ENCODE measurements around the gene NFIX.

Gene NFIX

GRCh38 chr19:13008926-13009787 is 13.9 kb downstream of the NFIX start:
- in situ Hi-C loops (cut with HindIII; ENCODE audit: low pct_unique_long_range_greater_than_20kb, low sequenced_read_pairs) = no loop called here
- no peak for DNase-seq (ENCODE audit: low read depth in 1 of 2, low spot score in 1 of 2)
- no peak for TF ChIP-seq JUND (IDR thresholded peaks at IDR 0.05; ENCODE audit: low read depth)

- TF ChIP-seq JUND (IDR thresholded peaks at IDR 0.05; ENCODE audit: low read depth) = no peak
- in situ Hi-C loops (cut with HindIII; ENCODE audit: low pct_unique_long_range_greater_than_20kb, low sequenced_read_pairs) = no loop called here
- DNase-seq (ENCODE audit: low read depth in 1 of 2, low spot score in 1 of 2) = no peak
Observed at GRCh38 chr19:13010038-13010991, 15.0 kb downstream of the NFIX start.

- DNase-seq (ENCODE audit: low read depth in 1 of 2, low spot score in 1 of 2) = no peak
- in situ Hi-C loops (cut with HindIII; ENCODE audit: low pct_unique_long_range_greater_than_20kb, low sequenced_read_pairs) = no loop called here
- TF ChIP-seq JUND (IDR thresholded peaks at IDR 0.05; ENCODE audit: low read depth) = no peak
Observed at GRCh38 chr19:13010992-13011652, 15.8 kb downstream of the NFIX start.

GRCh38 chr19:13011653-13012389 is 16.5 kb downstream of the NFIX start:
- DNase-seq (ENCODE audit: low read depth in 1 of 2, low spot score in 1 of 2) = no peak
- in situ Hi-C loops (cut with HindIII; ENCODE audit: low pct_unique_long_range_greater_than_20kb, low sequenced_read_pairs) = no loop called here
- TF ChIP-seq JUND (IDR thresholded peaks at IDR 0.05; ENCODE audit: low read depth) = no peak

GRCh38 chr19:13012390-13012689 is 17.1 kb downstream of the NFIX start:
- in situ Hi-C loops (cut with HindIII; ENCODE audit: low pct_unique_long_range_greater_than_20kb, low sequenced_read_pairs) = no loop called here
- no peak for DNase-seq (ENCODE audit: low read depth in 1 of 2, low spot score in 1 of 2)
- TF ChIP-seq JUND (IDR thresholded peaks at IDR 0.05; ENCODE audit: low read depth) = no peak

- in situ Hi-C loops (cut with HindIII; ENCODE audit: low pct_unique_long_range_greater_than_20kb, low sequenced_read_pairs) = no loop called here
- DNase-seq (ENCODE audit: low read depth in 1 of 2, low spot score in 1 of 2) = no peak
- no peak for TF ChIP-seq JUND (IDR thresholded peaks at IDR 0.05; ENCODE audit: low read depth)
Observed at GRCh38 chr19:13012690-13013608, 17.7 kb downstream of the NFIX start.

- no peak for TF ChIP-seq JUND (IDR thresholded peaks at IDR 0.05; ENCODE audit: low read depth)
- in situ Hi-C loops (cut with HindIII; ENCODE audit: low pct_unique_long_range_greater_than_20kb, low sequenced_read_pairs) = no loop called here
- no peak for DNase-seq (ENCODE audit: low read depth in 1 of 2, low spot score in 1 of 2)
Observed at GRCh38 chr19:13013649-13014048, 18.4 kb downstream of the NFIX start.

- no peak for DNase-seq (ENCODE audit: low read depth in 1 of 2, low spot score in 1 of 2)
- TF ChIP-seq JUND (IDR thresholded peaks at IDR 0.05; ENCODE audit: low read depth) = no peak
- in situ Hi-C loops (cut with HindIII; ENCODE audit: low pct_unique_long_range_greater_than_20kb, low sequenced_read_pairs) = no loop called here
Observed at GRCh38 chr19:13014101-13014920, 19.0 kb downstream of the NFIX start.

- in situ Hi-C loops (cut with HindIII; ENCODE audit: low pct_unique_long_range_greater_than_20kb, low sequenced_read_pairs) = no loop called here
- DNase-seq (ENCODE audit: low read depth in 1 of 2, low spot score in 1 of 2) = no peak
- TF ChIP-seq JUND (IDR thresholded peaks at IDR 0.05; ENCODE audit: low read depth) = no peak
Observed at GRCh38 chr19:13014921-13015280, 19.6 kb downstream of the NFIX start.

- DNase-seq (ENCODE audit: low read depth in 1 of 2, low spot score in 1 of 2) = no peak
- no peak for TF ChIP-seq JUND (IDR thresholded peaks at IDR 0.05; ENCODE audit: low read depth)
- in situ Hi-C loops (cut with HindIII; ENCODE audit: low pct_unique_long_range_greater_than_20kb, low sequenced_read_pairs) = no loop called here
Observed at GRCh38 chr19:13015361-13016223, 20.3 kb downstream of the NFIX start.
